Measurements from ENCODE around the gene PIK3CA.
"Not testable (repeated sequence)": the region's sequence is repeated elsewhere in the genome, so short reads cannot be mapped to it uniquely, and the experiment has no call there.

PIK3CA gene

DNA sequence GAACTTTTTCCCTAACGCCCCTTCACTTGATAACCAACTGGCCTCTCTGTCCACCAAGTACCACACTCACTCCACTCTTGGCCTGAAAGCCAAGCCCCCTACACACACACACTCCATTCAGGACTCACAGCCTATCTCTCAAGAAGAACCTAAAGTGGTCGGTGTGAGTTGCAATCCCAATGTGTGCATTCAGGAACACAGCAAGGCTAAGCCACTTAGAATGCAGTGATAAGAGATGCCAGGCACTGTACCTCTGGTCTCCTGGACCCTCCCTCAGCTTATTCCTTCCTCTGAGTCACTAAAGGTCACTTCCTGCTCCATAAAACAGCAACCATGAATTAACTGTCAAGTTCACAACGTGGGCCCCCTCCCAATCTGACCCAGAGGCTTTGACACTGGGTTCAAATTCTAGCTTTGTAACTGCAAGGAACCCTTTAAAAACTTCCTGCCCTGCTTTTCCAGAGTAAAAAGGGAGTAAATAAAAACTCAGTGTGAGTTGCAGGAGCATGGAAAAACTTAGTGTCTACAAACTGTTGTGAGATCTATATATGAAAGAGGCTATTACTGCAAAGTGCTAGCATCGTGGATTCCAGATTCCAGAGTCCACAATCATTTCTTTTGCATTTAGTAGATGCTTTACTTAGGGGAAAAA lies 120.4 kb downstream of the PIK3CA start:
- H3K4me3 ChIP-seq (replicated peaks; ENCODE audit: low read depth, low read length), result no peak overlapping the region
- TF ChIP-seq, protein P1, sequence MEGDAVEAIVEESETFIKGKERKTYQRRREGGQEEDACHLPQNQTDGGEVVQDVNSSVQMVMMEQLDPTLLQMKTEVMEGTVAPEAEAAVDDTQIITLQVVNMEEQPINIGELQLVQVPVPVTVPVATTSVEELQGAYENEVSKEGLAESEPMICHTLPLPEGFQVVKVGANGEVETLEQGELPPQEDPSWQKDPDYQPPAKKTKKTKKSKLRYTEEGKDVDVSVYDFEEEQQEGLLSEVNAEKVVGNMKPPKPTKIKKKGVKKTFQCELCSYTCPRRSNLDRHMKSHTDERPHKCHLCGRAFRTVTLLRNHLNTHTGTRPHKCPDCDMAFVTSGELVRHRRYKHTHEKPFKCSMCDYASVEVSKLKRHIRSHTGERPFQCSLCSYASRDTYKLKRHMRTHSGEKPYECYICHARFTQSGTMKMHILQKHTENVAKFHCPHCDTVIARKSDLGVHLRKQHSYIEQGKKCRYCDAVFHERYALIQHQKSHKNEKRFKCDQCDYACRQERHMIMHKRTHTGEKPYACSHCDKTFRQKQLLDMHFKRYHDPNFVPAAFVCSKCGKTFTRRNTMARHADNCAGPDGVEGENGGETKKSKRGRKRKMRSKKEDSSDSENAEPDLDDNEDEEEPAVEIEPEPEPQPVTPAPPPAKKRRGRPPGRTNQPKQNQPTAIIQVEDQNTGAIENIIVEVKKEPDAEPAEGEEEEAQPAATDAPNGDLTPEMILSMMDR (IDR thresholded peaks at IDR 0.05; ENCODE audit: low read depth, low read length, missing control alignments), result no peak
- no peak for DNase-seq (ENCODE audit: extremely low read depth, low read depth)

DNA sequence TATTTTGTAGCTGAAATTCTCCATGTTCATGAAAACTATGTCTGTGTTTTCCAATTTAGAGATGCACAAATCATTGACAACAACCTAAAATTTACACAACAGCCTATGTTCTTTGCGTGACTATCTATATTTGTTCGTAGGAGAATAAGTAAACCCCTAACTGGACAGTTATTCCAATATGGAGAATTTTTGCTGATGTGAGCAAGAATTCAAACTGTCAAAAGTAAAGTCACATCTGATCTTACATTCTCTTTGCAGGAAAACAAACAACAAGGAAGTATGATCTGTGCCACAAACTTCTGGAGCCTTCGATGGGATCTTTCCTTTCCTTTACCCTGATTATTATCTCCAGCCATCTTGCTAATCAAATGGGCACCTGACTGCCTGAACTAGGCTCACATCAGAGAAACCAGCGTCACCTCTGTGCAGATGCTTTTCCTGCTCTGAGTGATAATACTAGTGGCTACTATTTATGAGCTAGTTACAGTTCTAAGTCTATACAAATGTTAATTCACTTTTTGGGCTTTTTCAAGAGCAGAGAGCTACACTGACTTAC lies 121.1 kb downstream of the PIK3CA start:
- no peak for DNase-seq (ENCODE audit: extremely low read depth, low read depth)
- TF ChIP-seq, protein P1 (IDR thresholded peaks at IDR 0.05; ENCODE audit: low read depth, low read length, missing control alignments), result no peak
- no peak overlapping the region for H3K4me3 ChIP-seq (replicated peaks; ENCODE audit: low read depth, low read length)

DNA sequence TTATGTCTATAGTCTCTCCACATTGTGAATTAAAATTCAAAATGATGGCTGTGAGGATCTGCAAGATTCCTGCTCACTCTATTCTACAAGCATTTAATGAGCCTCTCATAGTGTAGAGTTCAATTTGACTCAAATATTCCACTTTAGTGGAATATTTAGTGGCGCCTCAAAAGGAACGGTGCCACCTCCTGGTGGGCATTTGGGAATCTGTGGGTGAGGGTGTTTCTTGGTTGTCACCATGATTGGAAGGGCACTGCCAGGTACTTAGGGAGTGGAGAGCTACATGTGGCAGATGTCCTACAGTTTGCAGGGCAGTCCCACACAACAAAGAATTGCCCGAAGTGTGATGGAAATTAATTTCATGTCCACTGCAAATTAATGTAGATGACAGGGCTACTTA lies 124.2 kb downstream of the PIK3CA start:
- H3K4me3 ChIP-seq (replicated peaks; ENCODE audit: low read depth, low read length), result no peak overlapping the region
- TF ChIP-seq, protein P1 (IDR thresholded peaks at IDR 0.05; ENCODE audit: low read depth, low read length, missing control alignments), result peak; percentile 30
- DNase-seq (ENCODE audit: extremely low read depth, low read depth), result no peak

DNA sequence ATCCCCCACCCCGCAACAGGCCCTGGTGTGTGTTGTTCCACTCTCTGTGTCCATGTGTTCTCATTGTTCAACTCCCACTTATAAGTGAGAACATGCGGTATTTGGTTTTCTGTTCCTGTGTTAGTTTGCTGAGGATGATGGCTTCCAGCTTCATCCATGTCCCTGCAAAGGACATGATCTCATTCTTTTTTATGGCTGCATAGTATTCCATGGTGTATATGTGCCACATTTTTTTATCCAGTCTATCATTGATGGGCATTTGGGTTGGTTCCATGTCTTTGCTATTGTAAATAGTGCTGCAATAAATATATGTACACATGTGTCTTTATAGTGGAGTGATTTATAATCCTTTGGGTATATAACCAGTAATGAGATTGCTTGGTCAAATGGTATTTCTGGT lies 126.3 kb downstream of the PIK3CA start:
- H3K4me3 ChIP-seq (replicated peaks; ENCODE audit: low read depth, low read length); DNase-seq (ENCODE audit: extremely low read depth, low read depth): not testable (repeated sequence)

DNA sequence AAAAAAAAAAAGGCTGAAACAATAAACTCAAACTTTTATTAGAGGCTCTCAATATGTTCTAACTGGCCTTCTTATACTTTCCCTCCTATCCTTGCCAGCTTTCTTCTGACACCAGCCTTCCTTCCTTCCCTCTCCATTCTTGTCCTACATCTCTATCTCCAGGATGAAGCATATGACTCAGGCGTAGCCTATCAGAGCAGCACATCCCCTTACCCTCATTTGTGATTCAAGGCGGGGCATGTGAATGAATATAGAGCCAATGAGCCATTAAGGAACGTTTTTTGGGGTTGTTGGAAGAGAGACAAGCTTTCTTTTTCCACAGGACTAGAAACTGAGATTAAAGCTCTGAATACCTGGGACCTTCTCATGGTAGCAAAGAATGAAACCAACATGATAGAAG lies 127.8 kb downstream of the PIK3CA start:
- H3K4me3 ChIP-seq (replicated peaks; ENCODE audit: low read depth, low read length), result no peak overlapping the region
- DNase-seq (ENCODE audit: extremely low read depth, low read depth), result no peak
- TF ChIP-seq, protein P1 (IDR thresholded peaks at IDR 0.05; ENCODE audit: low read depth, low read length, missing control alignments), result no peak

DNA sequence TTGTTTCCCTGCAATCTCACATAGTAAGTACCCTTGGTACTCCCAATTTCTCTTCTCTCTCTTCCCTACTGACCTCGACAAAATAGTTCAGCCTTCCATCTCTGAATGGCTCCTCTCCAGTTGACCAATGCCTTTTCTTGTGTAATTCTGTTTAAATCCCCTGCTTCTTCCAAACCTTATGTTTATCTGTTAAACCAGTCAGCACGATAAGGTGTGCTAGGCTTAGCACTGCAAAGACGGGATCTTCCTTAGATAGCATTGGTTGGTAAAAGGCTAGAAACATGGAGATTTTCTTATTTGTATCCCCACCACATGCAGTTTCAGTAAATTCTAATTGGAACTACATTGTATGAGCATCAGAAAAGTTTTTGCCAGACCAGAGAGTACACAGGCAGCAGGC lies 128.6 kb downstream of the PIK3CA start:
- TF ChIP-seq, protein P1 (IDR thresholded peaks at IDR 0.05; ENCODE audit: low read depth, low read length, missing control alignments), result no peak
- no peak overlapping the region for H3K4me3 ChIP-seq (replicated peaks; ENCODE audit: low read depth, low read length)
- DNase-seq (ENCODE audit: extremely low read depth, low read depth), result no peak

DNA sequence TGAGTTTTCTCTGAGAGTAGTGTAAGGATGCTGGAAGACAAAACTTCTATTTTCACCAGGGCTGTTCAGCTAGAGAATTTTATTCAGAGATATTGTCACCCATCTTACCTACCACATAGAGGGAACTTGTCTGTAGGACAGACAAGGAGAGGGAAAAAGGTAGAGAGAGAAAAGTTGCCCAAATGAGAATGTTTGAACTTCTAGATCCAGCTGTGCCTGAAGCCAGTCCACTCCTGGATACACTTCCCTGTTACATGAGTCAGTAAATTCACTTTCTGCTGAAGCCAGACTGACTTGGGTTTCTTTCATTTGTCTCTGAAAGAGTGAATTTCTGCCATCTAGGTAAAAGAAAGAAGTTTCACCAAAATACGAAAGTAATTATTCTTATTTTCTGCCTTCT lies 130.0 kb downstream of the PIK3CA start:
- DNase-seq (ENCODE audit: extremely low read depth, low read depth), result no peak
- H3K4me3 ChIP-seq (replicated peaks; ENCODE audit: low read depth, low read length), result no peak overlapping the region
- TF ChIP-seq, protein P1 (IDR thresholded peaks at IDR 0.05; ENCODE audit: low read depth, low read length, missing control alignments), result no peak

Measured in HFF-Myc (cell line).